ENCODE data around the gene TIAM2.

- TF ChIP-seq CTCF (IDR thresholded peaks at IDR 0.05; ENCODE audit: insufficient read depth, low read length) (no peak), GABPA (IDR thresholded peaks at IDR 0.05; ENCODE audit: low read depth) (no peak), POLR2AphosphoS5 (IDR thresholded peaks at IDR 0.05; ENCODE audit: low read depth) (no peak)
Measured at GRCh38 chr6:155022721-155023120, 27.6 kb downstream of the TIAM2 start.
